Measurements from ENCODE around the gene CAPRIN1. TPM values are rescaled to one million over a fixed set of nuclear protein-coding genes. Genes with fewer than 3 reads are reported as not detected.

CAPRIN1 gene
- total RNA-seq, 1 experiment from 2014 or later = 224 TPM

- ATAC-seq (no peak), DNase-seq (no peak)
- no peak overlapping the region for H3K9ac ChIP-seq (ENCODE audit: low read length)
- H3K4me2 ChIP-seq (ENCODE audit: low read length) = no peak overlapping the region
- no peaks in the 10 kb centered on the region for H4K20me1 ChIP-seq (ENCODE audit: low read length)
- TF ChIP-seq EZH2phosphoT487 (IDR thresholded peaks at IDR 0.05; ENCODE audit: borderline replicate concordance, low read length) (no peak), EZH2 (IDR thresholded peaks at IDR 0.05; ENCODE audit: low read length, unreplicated experiment) (no peak), CTCF (conservative IDR thresholded peaks at IDR 0.05; ENCODE audit: low read depth, low read length) (no peak)
- H3K36me3 ChIP-seq (ENCODE audit: low read depth, low read length) = no peaks in the 10 kb centered on the region
- BruUV-seq (replicated peaks) = no TSS peak
- intact Hi-C loops (cut with micrococcal nuclease) = no loop called here
- no peaks in the 10 kb centered on the region for H3K27me3 ChIP-seq (ENCODE audit: low read length)
- no peaks in the 10 kb centered on the region for H3K9me3 ChIP-seq (ENCODE audit: low read length)
- H3K79me2 ChIP-seq (ENCODE audit: low read length) = no peaks in the 10 kb centered on the region
- H3K27ac ChIP-seq (ENCODE audit: low read length) = no peak overlapping the region
- ChIA-PET CTCF (no interaction called here), POLR2A (ENCODE audit: unreplicated experiment) (no interaction called here)
- no peaks in the 10 kb centered on the region for H3K9me2 ChIP-seq (replicated peaks; ENCODE audit: low read length)
- no peak overlapping the region for H3K4me3 ChIP-seq (ENCODE audit: low read length)
- H2AFZ ChIP-seq (ENCODE audit: low read length) = no peak overlapping the region
- no peaks in the 10 kb centered on the region for H3F3A ChIP-seq (ENCODE audit: low read length, unreplicated experiment)
- no peaks in the 10 kb centered on the region for H3K4me1 ChIP-seq (ENCODE audit: insufficient read depth, low read length)
Observed at GRCh38 chr11:34036456-34036855, 15.1 kb upstream of the CAPRIN1 start.

- H3K9ac ChIP-seq (ENCODE audit: low read length) = no peak overlapping the region
- no peaks in the 10 kb centered on the region for H3K4me1 ChIP-seq (ENCODE audit: insufficient read depth, low read length)
- no peaks in the 10 kb centered on the region for H3K9me3 ChIP-seq (ENCODE audit: low read length)
- ChIA-PET CTCF (no interaction called here), POLR2A (ENCODE audit: unreplicated experiment) (no interaction called here)
- intact Hi-C loops (cut with micrococcal nuclease) = no loop called here
- H3K27ac ChIP-seq (ENCODE audit: low read length) = no peak overlapping the region
- H3K4me2 ChIP-seq (ENCODE audit: low read length) = no peak overlapping the region
- H3K9me2 ChIP-seq (replicated peaks; ENCODE audit: low read length) = no peaks in the 10 kb centered on the region
- TF ChIP-seq CTCF (conservative IDR thresholded peaks at IDR 0.05; ENCODE audit: low read depth, low read length) = no peak
- TF ChIP-seq EZH2phosphoT487 (IDR thresholded peaks at IDR 0.05; ENCODE audit: borderline replicate concordance, low read length) = no peak
- no peak for TF ChIP-seq EZH2 (IDR thresholded peaks at IDR 0.05; ENCODE audit: low read length, unreplicated experiment)
- H3F3A ChIP-seq (ENCODE audit: low read length, unreplicated experiment) = no peaks in the 10 kb centered on the region
- ATAC-seq = no peak
- no peak overlapping the region for H3K4me3 ChIP-seq (ENCODE audit: low read length)
- no peaks in the 10 kb centered on the region for H4K20me1 ChIP-seq (ENCODE audit: low read length)
- no peaks in the 10 kb centered on the region for H3K27me3 ChIP-seq (ENCODE audit: low read length)
- no peak overlapping the region for H2AFZ ChIP-seq (ENCODE audit: low read length)
- BruUV-seq (replicated peaks) = no TSS peak
- no peaks in the 10 kb centered on the region for H3K36me3 ChIP-seq (ENCODE audit: low read depth, low read length)
- no peak for DNase-seq
- no peaks in the 10 kb centered on the region for H3K79me2 ChIP-seq (ENCODE audit: low read length)
Observed at GRCh38 chr11:34037016-34037415, 14.5 kb upstream of the CAPRIN1 start.

DNA sequence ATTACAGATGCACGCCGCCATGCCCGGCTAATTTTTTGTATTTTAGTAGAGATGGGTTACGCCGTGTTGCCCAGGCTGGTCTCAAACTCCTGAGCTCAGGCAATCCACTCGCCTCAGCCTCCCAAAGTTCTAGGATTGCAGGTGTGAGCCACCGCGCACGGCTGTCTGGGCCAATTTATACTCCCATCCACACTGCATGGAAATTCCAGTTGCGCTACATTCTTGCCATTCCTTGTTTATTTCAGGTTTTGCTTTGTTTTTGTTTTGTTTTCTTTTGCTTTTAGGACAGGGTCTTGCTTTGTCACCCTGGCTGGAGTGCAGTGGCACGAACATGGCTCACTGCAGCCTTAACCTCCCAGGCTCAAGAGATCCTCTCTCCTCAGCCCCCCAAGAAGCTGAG, 11.0 kb upstream of the CAPRIN1 start:
- H3K27ac ChIP-seq (ENCODE audit: low read length) = no peak overlapping the region
- H3K9me2 ChIP-seq (replicated peaks; ENCODE audit: low read length) = no peaks in the 10 kb centered on the region
- no peaks in the 10 kb centered on the region for H3K27me3 ChIP-seq (ENCODE audit: low read length)
- H3F3A ChIP-seq (ENCODE audit: low read length, unreplicated experiment) = no peaks in the 10 kb centered on the region
- BruUV-seq (replicated peaks) = no TSS peak
- intact Hi-C loops (cut with micrococcal nuclease) = no loop called here
- H3K4me3 ChIP-seq (ENCODE audit: low read length) = no peak overlapping the region
- H3K9ac ChIP-seq (ENCODE audit: low read length) = no peak overlapping the region
- ChIA-PET CTCF (no interaction called here), POLR2A (ENCODE audit: unreplicated experiment) (no interaction called here)
- H3K4me1 ChIP-seq (ENCODE audit: insufficient read depth, low read length) = peaks cover 12% of the 10 kb centered on the region
- H4K20me1 ChIP-seq (ENCODE audit: low read length) = no peaks in the 10 kb centered on the region
- no peaks in the 10 kb centered on the region for H3K36me3 ChIP-seq (ENCODE audit: low read depth, low read length)
- H2AFZ ChIP-seq (ENCODE audit: low read length) = no peak overlapping the region
- H3K9me3 ChIP-seq (ENCODE audit: low read length) = no peaks in the 10 kb centered on the region
- DNase-seq (no peak), ATAC-seq (no peak)
- TF ChIP-seq CTCF (conservative IDR thresholded peaks at IDR 0.05; ENCODE audit: low read depth, low read length) = no peak
- no peak for TF ChIP-seq EZH2phosphoT487 (IDR thresholded peaks at IDR 0.05; ENCODE audit: borderline replicate concordance, low read length)
- TF ChIP-seq EZH2 (IDR thresholded peaks at IDR 0.05; ENCODE audit: low read length, unreplicated experiment) = no peak
- no peaks in the 10 kb centered on the region for H3K79me2 ChIP-seq (ENCODE audit: low read length)
- H3K4me2 ChIP-seq (ENCODE audit: low read length) = no peak overlapping the region
